Left colon (tissue), 2 donors: ENCODE data around the gene SLC7A1. TPM values are rescaled to one million over a fixed set of nuclear protein-coding genes. Genes with fewer than 3 reads are reported as not detected.

Source experiments
- ATAC-seq: fragments of 200-7000 bp; cut with Tn5 transposase; one replicate; pipeline ENCODE4 v1.9.1; 2020; ENCODE audit warnings: mild to moderate bottlenecking, moderate library complexity
- DNase-seq, 2 donors: peaks; one replicate each; pipeline ENCODE4 v3.0.0-alpha.2; 2020
- intact Hi-C, 2 donors: fragments of 100-400 bp; cut with DNase I in 1 of 2; cut with micrococcal nuclease in 1 of 2; formaldehyde crosslinking; loops; one replicate each; pipeline versions ENCODE4 v1.11.2 to v1.14.0; 2022; cut with DNase I, micrococcal nuclease
- total RNA-seq, 2 donors: library from RNA; stranded (reverse); fragmentation: NEBNext Ultra II Directional; extraction: Animal tissue kit (Norgen Biotek cat#: 25700); gene quantifications; one replicate each; pipeline ENCODE4 v1.2.1, GENCODE V29; 2021
- donor health status: DM: no; HTN: no; CAD: no.
- donor health status: DM: yes; HTN: yes; CAD: no.

Gene SLC7A1
- total RNA-seq, 2 donors from 2014 or later, result 39.9 to 56.9 TPM

DNA sequence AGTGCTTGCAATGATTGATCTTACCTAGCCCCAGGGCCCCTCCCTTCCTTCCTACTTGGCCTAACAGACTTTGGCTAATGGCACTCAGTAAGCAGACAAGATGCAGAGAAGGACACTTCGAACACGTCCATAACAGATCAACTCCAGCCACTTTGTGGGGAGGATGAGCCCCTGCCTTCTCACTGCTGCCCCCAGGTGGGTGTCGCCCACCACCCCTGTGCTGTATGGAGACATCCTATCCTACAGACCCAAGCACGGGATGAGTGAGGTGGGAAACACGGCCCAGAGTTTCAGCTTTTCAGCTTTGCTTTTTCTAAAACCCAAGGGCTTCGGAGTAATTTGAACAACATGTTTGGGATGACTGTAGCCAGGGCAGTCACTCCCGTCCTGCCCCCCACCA, 5.5 kb downstream of the SLC7A1 start:
- no peak for DNase-seq
- ATAC-seq, result no peak
- intact Hi-C loops, result loop anchor here in 1 of 2 donors (10.0 kb wide), 2 partner anchors 255 to 525 kb away; no protein-coding TSS in a partner anchor

DNA sequence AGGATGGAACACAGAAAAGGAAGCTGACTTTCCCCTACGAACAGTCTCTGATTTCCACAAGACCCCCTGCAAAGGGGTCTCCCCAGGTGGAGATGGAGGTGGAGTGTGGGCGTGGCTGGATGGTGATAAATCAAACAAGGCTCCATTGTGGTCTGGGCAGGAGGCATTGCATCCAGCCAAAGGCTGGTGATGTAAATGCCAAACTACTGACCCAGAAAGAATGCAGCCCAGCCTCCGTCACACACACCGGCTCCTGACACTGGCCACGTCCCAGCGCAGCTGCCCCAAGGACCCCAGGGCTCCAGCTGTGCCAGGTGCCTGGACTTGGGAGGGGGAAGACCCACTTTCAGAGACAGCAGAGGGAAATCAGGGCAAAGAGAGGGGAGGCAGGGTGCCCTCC, 6.3 kb downstream of the SLC7A1 start:
- ATAC-seq (no peak), DNase-seq (no peak)
- intact Hi-C loops, result no loop called here

DNA sequence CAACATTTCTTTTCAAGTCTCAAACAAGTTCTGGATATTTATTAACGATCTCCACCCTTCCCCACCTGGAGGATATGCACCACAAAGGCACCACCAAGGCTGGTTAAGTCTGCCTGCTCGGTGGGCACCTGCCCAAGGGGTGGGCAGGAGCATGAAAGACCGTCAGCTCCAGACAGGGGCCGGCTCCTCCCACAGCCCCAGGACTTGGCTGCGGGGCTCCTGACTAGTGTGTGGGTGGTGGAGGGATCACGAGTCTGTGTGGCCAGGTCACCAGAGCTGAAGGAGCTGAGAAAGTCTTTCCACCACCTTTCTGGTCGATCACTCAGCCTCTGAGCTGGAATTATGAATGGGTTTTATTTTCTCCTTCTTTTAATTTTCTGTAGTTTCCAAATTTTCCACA, 7.8 kb downstream of the SLC7A1 start:
- intact Hi-C loops, result no loop called here
- ATAC-seq (no peak), DNase-seq (no peak)

DNA sequence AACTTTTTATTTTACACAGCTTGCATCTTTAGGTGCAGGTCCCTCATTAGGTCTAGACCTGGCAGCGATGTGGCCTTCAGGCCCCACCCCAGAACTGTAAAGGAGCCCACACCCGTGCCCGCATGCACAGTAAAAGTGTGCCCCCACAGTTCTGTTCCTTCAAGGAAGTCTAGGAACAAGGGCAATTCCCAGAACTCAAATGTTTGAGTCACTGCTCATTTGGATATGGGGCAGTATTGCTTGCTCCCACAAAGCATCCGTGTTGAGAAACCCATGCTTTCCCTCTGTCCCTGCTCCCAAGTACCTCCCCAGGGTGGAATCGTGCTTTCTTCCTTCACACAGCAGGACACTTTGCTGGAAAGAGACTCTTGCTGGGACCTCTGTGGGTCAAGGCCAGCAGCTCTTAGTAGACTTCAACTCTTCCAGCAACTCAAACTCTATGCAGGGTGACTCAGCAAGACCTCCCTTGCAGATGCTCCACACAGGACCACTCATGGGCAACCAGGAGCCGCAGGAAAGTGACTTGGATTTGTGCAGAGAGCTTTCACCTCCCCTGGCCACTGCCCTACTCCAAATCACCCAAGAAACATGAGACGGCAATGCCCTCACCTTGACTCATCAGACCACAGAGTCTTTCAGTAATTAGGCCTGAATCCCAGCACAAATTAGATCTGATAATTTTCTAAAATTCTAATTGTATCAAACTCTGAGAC, 12.3 kb downstream of the SLC7A1 start:
- intact Hi-C loops, result no loop called here
- ATAC-seq, result peak; percentile 58
- peak in 1 of 2 donors; percentile 68 for DNase-seq

DNA sequence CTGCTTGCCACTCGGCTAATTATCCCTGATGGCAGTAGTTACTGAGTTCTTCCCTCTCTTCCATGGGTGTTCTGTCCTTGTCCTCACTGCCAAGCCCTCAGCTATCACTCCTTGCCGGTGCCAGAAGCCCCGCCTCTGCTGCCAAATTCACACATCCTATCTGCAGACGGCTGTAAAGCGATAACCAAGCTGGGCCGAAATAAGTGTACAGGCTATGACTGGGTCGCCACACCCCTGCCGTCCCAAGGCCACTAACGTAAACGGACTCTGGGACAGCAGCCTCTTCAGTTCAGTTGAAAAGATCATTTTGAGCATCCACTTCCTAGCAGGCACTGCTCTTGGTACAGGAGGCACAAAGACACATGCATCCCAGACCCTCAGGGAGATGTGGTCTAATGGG, 13.3 kb downstream of the SLC7A1 start:
- DNase-seq (peak; percentile 80 to 83), ATAC-seq (peak; percentile 91)
- intact Hi-C loops, result no loop called here

DNA sequence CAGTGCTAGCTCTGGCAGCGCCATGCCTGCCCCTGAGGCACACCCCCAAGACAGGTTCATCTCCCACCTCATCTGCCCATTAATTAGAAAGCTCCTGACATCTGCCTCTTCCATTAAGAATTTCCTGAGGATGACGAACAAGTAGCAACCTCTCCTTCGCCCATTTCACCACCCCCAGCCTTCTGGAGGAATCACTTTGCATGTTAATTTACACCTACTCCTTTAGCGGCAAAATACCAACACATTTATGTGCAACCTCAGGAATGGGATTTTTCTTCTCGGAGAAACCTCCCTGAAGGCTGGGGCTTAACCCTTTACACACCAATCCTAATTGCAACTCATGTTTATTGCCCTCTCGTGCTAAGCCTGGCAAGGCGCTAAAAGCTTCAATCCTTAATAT, 13.8 kb downstream of the SLC7A1 start:
- no peak for ATAC-seq

DNA sequence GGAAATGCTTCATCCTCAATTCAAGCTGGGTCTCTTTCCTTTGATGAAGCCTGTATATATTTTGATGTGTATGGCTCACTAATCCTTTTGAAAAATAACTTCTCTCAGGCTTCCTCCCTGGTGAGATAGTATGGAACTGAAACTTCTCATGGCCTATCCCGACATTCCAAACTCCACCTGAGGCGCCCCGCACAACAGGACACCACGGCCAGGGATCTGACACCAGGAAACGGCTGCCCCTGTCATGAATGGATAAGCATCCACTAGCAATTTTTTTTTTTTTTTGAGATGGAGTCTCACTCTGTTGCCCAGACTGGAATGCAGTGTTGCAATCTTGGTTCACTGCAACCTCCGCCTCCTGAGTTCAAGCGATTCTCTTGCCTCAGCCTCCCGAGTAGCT, 16.4 kb downstream of the SLC7A1 start:
- intact Hi-C loops, result no loop called here
- DNase-seq (no peak), ATAC-seq (no peak)

More for the DNA sequence above, 13.8 kb downstream of the SLC7A1 start:
- no peak for DNase-seq
- intact Hi-C loops, result no loop called here

DNA sequence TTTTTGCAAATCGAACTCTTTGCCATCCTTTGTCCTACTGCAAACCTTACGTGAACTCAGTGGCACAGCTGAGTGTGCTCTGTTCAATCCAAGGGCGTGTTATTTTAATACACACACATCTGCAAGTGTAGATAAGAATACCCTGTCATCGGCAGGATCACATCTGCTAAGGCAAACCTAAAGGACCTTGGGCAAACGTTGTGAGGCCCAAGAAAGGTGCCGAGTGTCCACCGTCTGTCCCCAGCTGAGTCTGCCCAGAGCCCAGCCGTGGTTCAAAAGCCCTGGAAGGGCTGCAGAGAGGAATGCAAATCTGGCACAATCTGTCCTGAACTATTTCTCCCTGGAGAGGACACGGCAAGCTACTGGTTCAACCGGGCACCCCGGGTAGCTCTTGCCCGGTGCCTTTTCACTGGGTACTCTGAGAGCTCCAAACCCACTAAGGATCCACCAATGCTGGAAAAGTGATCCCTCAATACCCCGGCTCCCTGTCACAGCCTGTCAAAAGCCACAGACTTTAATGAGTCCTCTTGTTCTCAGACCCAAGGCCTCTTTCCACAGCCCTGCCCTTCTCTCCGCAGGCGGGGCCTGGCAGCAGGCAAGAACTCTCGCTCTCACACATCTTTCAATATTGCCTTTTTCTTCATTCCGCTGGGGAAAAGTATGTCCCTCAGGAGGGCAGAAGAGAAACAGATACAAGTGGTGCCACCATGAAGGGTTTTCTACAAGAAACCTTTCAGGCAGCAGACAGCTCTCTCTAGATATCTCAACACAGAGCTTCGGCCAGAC, 17.0 kb downstream of the SLC7A1 start:
- intact Hi-C loops, result no loop called here
- DNase-seq (no peak), ATAC-seq (no peak)

DNA sequence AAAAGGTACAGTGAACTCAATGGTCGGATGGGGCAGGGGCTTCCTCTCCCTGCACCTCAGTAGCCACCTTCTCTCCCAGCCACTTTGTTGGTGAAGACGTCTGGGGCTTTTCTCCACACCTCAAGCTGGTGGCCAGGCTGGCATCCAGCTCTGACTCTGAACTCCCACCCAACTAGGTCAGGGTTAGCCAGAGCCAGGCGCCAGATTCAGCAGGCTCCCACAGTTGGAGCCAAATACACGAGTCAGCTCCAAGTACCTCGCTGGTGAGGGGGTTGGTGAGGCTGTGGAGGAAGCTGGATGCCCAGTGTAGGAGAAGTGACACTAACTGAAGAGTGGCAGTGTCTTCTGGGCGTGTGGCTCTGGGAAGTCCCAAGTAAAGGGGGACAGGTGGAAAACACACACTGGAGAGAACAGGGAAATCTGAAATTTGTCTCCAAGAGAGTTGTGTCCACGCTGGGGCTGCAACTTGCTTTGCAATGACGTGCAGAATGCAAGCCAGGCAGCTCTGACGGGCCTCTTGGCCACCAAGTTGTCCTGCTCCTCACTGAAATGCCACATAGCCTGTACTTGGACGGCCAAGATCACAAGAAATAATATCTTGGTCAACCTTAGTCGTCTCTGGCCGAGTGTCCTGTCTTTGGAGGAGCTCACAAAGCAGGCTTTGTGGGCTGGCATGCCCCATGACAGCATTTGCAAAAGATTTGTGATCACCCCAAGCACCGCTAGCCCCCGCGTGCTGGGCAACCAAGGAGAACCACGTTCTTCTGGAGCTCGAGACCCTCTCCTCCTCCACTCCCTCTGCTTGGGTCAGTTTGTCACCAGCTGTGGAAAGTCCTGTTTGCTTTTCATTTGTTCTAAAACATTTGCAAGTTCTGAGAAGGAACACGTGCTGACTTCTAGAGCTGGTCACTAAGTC, 18.1 kb downstream of the SLC7A1 start:
- ATAC-seq (no peak), DNase-seq (no peak)
- intact Hi-C loops, result no loop called here

DNA sequence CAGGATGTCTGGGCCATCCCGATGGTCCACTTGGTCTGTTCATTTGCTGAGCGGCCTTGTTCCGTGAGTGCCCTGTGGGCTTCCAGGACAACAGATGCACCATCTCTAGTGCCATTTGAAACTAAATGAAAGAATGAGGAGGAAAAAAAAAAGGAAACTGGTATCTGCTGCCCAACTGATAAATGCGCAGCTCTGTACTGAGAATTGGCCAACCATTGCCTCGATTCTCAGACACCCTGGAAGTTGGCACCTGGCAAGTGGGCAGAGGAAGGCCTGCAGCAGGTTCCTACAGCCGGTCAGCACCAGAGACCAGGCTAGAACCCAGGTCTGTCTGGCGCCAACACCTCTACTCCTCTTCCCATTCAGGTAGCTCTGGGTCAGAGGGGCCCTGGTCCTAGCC, 18.9 kb downstream of the SLC7A1 start:
- ATAC-seq, result no peak
- no peak for DNase-seq
- intact Hi-C loops, result no loop called here

DNA sequence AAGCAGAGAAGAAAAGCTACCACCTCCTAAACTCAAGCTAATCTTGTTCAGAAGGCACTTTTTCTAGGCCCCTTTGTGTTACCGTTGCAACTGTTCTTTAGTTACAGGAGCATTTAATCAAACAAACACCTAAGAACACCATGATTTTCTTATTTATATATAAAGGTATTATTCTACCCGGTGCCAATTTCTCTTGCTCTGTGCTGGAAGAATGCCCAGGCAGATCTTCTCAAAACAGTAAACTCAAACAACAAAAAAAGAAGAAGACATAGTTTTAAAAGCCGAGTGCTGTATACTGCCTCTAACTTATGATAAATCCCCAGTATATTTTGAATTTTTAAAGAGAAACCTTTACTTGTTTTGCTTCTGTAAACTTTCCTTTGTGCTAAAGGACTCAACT, 20.4 kb downstream of the SLC7A1 start:
- DNase-seq (no peak), ATAC-seq (no peak)
- intact Hi-C loops, result no loop called here

DNA sequence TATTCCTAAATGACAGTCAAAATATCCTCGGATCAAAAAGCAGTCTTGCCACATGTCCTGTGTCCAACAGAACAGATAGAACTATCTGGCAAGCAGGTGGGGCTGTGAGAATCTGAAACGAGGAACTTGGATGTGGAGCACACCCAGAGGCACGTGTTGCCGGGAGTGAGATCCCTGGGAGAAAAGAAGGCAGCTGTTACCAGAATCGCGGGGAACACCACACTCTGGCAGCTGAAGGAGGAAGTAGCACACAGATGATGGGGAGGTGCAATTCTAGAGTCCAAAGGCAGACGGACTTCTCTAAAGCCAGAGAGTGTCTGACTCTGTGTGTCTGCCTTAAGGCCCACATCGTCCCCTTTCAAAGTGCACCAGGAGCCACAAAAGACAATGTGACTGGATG, 22.3 kb downstream of the SLC7A1 start:
- ATAC-seq, result peak; percentile 93
- intact Hi-C loops, result no loop called here
- DNase-seq, result peak; percentile 73 to 91

DNA sequence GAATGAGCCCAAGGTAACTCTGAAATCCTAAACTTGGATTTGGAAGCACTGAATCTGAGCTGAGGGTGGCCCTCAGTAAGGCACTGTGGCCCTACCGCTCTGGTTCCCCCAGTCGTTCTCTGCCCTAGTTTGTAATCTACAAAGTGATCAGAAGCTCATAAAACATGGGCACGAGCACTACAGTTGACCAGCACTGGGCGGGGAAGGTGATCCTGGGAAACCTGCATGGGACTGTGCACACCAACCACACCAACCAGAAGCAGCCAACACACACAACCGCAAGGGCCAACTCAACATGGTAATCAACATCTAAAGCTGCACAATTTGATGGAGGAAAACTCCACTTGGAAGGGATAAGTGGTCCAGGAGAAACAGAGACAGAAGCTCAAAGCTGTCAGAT, 22.9 kb downstream of the SLC7A1 start:
- ATAC-seq (peak; percentile 83), DNase-seq (peak; percentile 66 to 76)
- intact Hi-C loops, result no loop called here

DNA sequence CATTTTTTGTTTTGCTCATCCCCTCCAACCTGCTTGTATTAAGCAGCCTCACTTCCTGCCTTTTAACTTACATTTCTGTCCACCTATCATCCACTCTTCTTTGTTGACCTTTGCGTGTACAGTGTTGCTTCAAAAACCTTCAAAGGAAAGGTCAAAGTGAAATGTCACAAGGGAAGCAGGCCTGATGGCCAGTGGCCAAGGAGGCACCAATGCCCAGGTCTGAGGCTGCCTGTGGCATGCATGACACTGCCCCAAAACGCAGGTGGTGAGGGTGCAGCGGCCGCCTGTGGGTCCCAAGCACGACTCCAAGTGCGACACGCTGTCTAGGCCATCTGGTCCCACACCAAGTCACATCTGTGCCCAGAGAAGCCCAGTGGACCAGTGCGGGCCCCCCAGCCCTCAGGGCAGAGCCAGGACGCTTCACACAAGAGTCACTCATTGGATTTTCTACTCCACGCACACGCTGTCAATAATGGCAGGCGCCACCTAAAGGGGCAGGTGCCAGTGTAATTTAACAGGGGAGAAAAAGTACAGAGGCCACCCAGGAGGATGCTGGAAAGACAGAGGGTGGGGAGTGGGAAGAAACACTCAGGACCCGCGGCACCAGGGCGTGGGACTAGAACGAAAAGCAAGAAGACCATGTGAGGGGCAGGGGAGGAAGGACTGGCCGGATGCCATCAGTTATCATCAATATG, 23.5 kb downstream of the SLC7A1 start:
- no peak for DNase-seq
- ATAC-seq, result no peak
- intact Hi-C loops, result no loop called here

DNA sequence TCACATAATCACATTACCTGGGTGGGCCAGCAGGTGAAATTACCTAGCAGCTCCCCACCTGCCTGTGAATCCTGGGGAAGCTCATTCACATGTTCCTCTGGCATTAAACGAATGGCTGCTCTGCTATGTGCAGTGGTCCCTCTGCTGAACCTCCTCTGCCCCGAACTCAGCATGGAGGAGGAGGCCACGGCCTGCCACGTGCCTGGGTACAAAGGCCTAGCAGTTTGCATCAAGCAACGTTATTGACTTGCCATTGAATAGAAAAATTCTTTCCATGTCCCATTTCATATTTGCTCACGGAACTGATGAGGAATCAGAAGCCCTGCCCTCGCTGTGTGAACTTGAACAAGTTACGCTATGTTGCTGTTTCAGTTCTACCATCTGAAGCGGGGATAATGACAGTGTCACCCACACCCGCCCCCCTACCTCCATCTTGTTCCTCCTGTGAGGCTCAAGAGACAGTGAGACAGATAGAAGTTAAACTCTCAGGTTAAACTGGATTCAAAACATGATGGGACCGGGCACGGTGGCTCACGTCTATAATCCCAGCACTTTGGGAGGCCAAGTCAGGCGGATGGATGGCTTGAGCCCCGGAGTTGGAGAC, 25.3 kb downstream of the SLC7A1 start:
- ATAC-seq (no peak), DNase-seq (no peak)
- intact Hi-C loops, result no loop called here

DNA sequence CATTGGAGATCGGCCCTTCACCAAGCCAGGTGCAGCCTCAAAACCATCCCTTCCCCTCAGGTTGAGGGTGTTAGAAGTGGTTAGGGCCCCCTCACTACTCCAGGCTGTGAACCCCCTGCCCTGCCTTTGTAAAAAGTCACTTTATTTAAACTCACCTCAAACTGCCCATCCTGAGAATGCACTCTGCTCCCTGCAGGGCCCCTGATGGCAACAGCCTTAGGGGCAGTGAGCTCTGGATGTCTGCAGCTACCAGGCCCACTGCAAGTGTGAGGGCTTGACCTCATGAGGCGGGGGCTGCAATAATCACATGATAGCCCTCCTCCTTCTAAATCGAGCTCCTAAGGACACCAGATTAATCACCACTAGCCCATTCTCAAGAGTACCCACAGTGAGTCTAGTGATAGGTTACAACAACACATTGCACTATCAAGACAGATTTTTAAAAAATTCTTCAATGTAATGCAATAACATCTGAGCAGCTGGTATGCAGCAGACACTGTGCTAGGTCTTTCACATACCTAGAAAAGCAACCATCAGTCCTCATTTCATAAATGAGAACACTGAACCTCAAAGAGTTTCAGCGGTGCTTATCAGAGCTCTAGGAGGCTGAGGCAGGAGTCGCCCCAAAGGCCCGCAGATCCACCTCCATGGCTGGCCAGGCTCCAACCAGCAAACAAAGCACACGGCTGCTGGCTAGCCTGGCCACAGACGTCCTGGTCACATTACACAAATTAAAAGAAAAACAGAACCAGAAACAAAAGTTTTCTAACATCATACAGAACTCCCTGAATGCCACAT, 26.0 kb downstream of the SLC7A1 start:
- ATAC-seq (no peak), DNase-seq (peak in 1 of 2 donors; percentile 67)
- intact Hi-C loops, result no loop called here

DNA sequence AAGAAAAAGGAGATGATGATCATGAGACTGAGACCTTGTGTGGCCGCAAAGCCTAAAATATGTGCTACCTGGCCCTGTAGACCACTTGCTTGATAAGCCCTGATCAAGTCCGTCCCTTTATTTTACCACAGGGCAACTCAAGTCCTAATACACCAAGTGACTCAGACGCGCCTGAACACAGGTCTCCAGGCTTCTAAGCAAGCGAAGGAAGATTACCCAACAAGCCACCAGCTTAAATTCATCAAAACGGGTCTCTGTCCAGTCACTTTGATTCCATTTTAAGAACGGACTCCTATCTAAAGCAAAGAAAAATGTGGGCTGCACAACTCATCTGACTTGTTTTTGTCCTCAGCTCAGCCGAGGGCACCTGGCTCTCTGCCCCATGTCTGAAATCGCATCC, 26.8 kb downstream of the SLC7A1 start:
- intact Hi-C loops, result no loop called here
- no peak for ATAC-seq
- DNase-seq, result no peak

DNA sequence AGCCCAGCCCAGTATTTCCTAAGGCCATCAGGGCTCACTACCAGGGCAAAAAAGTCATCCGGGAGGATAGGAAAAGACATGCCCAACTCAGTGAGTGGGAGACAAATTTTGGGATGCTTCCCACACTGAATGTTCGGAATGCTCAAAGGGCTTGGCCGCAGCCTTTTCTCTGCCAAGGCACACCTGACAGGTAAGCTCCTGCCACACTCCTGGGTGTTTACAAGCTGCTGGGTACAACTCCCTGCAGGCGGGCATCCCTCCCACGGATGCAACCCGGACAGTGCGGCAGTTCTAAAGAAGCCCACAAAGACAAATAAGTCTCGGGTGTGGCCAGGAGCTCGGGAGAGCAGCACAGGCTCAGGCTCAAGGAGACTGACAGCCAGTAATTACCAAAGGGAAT, 28.1 kb downstream of the SLC7A1 start:
- ATAC-seq, result peak; percentile 73

More for the DNA sequence above, 28.1 kb downstream of the SLC7A1 start:
- DNase-seq, result peak in 1 of 2 donors; percentile 32
- intact Hi-C loops, result no loop called here
